NCI-H1417 (cell line): ENCODE results near the gene GINS2.
A peak's percentile ranks its signal among the peaks of the same experiment; 100 is the strongest.

ENCODE experiments used
- DNase-seq, 3 experiments: peaks; one replicate each; lab custom pipeline; 2025; lab: John Stamatoyannopoulos, UW

Gene GINS2

DNA sequence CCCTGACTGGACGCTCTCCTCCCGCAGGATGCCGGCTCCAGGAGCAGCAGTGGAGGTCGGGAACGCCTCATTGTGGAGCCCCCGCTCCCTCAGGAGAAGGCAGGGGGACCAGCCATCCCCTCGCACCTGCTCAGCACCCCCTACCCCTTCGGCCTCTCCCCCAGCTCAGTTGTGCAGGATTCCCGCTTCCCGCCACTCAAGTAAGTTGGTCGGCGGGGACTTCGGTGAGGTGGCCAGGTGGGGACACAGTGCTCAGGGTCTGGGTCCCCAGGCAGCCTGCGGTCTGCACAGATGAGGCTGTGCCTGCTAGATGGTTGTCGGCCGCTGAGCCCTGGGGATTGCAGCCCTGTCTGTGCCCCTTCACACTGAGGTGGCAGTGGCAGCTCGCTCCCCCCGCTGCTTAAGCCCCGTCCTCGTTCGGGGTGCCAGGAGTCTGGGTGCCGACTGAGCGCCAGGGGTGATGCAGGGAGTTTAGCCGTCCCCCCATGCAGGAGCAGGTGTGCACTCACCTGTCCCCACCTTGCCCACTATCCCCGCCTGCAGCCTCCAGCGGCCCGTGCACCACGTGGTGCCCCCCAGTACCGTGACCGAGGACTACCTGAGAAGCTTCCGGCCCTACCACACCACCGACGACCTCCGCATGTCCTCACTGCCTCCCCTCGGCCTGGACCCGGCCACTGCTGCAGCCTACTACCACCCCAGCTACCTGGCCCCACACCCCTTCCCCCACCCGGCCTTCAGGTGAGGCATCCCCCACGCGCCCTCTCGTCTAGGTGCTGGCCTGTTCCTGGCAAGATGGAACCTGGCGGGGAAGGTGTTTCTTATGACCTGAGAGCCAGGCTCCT lies 34.3 kb downstream of the GINS2 start:
- no peak for DNase-seq

DNA sequence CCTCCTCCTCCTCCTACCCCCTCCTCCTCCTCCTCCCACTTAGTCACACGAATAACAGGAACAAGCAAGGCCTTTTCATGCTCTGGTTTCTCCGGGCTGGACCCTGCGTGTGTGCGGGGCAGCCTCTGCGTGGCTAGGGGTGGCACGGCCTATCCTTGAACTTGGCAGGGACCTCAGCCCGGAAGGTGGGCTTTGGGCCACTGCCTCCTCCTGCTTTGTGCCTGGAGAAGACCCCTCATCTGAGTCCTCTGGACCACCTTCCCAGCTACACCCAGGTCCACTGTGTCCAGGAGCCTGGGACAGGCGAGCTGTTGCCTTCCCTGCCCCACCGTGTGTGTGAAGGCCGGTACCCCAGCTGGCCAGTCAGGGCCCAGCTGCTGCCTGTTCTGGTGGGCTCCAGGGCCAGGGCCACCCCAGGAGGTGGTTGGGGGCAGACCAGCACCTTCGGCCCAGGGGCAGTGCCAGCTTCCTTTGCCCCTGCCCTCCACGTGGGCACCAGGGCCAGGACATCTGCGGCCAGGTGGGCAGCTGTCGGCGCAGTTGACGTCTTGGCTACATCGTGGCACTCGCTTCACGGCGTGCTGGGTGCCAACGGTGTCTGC lies 35.4 kb downstream of the GINS2 start:
- DNase-seq, result no peak

DNA sequence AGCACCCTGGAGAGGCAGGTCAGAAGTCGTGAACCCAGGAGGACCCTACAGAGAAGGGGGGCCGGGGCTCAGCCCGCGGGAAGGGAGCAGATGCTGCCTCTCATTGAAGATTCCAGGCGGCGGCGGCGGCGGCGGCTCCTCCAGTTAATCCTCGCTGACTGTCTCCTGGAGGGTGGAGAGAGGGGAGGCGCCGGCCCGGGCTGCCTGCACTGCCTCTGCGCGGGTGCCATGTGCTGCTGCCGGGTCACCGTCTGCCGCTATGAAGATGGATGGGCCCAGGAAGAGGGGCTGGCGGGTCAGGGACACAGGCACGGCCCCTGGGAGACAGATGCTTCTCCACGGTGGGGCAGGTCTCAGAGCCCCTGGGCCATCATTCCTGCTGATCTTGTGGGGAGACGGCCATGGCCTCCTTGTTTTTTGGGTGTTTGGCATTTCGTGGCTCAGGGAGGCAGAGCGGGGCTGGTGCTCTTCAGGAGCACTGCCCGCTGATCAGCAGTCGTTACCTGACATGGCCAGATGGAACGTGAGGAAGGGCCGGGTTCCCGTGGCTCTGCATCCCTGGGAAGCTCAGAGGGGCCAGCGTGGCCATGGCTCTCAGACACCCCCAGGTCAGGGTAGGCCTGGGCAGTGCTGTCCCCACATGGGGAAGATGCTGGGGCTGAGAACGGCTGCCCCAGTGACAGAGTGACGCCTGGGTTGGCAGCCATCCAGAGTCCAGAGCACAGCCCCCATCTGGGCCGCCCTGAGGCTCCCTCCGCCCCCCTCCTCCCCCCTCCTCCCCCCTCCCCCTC lies 36.1 kb downstream of the GINS2 start:
- peak; percentile 36 to 80 (median 54) for DNase-seq

DNA sequence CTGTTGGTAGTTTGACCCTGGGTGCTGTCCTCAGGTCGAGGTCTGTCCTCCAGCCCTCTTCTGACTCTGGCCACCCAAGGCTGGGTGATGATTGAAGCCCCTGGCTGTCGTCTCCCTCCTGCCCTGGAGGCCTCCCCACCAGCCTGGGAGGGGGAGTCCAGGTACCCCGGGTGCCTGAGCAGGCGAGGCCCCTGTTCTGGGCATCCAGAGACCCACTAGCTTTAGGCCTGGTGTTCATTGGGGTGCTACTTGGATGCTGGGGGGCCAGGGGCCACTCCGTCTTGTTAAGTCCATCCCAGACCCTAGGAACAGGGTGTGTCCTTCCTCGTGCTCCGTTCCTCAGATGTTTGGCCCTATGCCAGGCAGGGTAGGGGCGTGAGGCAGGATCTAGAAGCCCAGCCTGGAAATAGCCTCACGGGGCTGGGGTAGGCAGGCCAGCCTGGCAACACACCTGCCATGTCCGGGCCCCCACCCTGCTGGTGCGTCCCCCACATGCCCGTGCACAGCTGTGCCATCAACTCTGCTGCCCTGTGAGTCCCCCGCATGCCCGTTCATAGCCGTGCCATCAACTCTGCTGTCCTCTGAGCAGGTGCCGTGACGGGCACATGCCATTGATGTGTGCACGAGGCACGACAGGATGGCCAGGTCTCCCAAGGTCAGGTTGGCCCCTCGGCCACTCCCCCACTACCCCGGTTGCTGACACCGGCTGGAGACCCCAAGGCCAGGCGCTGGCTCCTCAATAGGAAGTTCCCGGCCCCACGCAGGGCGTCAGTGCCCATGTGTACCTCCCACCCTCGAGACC lies 36.9 kb downstream of the GINS2 start:
- peak; percentile 29 to 74 (median 56) for DNase-seq

DNA sequence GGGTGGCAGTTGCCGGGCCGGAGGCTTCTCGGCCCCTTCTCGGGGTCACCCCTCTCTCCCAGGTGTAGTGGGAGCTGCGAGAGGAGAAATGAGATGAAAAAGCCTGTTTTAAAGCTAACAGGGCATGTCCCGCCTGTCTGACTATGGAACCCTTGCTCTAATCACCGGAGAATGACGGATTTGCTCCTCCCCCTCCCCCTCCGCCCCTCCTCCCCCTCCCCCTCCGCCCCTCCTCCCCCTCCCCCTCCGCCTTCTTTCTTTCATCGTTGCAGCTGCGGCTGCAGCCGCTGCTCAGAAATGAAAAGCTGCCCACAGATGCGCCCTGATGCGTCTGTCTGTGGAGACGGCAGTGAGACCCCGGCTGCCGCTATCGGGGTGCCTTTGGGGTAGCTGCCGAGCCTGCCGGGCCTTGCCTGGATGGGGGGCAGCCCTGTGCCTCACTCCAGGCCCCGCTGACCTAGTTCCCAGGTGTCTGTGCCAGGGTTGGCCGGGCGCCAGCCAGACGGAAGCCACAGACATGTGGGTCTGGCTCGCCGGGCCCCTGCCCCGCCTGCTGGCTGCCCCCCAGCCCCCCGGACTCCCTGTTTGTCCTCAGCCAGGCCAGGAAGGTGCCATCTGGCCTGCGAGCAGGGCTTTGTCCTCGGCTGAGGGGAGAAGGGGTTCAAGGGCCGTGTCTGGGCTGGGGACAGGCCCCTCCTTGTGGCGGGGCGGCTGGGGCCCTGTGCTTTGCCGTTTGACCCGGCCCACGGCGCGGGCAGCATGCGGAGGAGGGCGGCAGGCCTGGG lies 37.7 kb downstream of the GINS2 start:
- DNase-seq, result peak; percentile 45 to 90 (median 82)

DNA sequence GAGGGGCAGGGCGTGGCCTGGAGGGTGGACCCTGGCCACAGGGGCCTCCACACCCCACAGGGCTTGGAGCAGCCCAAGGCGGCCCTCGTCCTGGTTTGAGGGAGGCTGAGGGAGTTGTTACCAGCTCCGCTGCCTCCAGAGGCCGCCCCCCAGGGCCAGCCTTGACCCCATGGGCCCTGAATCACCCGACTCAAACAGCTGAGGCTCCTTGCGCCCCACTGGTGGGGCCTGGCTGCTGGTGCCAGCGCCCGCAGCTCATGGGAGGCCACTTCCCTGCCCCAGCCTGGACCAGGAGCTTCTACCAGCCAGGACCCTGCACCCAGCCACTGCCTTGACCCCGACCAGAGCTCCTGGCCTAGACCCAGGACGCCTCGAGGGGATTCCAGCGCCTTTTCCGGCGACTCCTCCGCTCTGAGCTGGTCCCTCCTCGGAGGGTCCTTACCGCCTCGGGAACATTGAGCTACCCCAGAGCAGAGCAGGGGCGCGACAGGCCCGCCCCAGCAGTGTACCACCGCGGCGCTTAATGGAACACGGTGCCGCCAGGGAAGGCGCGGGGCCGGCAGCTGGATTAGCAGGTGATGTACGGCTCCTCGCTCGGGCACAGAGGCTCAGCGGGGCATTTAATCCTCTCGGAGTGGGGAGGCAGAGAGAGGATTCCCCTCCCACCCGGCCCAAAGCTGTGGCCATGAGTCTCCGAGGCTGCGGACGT lies 38.5 kb downstream of the GINS2 start:
- DNase-seq, result peak; percentile 45 to 87 (median 56)

DNA sequence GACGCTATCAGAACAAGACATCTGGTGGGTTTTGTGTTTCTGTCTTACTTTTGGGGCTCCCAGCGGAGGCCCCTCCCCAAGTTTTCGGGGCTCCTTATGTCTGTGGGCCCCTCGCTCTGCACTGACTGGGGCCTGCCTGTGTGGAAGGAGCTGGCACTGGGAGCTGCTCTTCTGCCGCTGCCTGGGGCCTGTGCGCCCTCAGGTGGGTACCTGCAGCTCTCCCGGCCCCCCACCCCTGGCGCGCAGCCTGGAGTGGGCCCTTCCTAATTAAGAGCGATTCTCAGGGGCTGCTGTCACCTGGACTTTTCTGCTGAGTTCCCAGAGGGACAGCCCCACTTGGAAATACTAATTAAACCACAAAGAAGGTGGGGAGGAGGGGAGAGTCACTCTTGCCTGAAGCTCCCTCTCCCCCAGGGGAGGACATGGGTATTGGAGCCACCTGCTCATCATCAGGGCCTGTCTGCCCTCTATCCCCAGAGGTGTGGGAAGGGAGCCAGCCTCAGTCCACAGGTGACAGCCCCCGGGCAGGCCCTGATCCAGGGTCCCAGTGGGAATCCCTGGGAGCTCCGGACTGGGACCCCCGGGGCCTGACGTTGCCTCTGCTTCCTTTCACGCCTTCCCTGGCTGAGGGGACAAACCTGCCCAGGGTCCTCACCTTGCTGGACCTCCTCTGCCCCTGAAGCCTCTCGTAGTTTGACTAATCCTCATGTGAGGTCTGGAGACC lies 39.2 kb downstream of the GINS2 start:
- DNase-seq, result peak; percentile 81 to 93 (median 88)

DNA sequence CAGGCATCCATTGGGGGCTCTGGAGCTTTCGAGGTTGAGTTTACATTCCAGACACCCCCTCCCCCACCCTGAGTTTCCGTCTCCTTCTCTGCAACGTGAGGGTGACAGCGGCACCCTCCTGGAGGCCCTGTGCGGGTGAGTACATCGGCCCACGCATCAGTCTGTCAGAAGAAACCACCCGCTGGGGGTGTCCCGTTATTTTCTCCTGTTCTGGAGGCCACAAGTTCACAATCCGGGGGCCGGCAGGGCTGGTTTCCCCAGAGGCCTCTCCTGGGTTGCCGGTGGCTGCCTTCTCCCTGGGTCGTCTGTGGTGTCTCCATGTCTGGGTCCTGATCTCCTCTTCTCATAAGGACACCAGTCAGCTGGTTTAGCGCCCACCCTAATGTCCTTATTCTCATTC lies 39.9 kb downstream of the GINS2 start:
- peak in 1 of 3 experiments; percentile 29 for DNase-seq

DNA sequence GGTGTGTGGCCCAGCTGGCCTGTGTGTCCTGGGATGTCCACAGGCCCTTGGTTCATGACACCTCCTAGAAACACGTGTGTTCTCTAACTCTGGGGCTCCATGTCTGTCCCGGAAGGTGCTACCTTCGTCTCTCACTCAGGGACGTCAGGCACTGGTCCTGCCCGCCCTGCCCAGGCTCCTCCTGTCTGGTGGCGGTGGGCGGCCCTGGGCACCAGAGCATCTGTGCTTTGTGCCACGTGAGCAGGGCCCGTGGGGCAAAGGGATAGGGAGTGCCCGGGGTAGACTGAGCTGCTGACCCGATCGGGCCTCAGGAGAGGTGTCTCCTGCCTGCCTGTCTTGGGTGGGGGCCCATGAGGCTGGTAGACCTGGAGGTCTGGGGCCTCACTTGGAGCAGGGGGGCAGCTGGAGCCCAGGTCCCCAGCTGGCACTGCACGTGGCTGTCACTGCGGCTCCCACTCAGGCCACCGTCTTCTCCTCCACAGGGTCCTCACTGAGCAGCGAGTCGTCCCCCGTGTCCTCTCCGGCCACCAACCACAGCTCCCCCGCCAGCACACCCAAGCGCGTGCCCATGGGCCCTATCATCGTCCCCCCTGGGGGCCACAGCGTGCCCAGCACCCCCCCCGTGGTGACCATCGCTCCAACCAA lies 40.6 kb downstream of the GINS2 start:
- no peak for DNase-seq

DNA sequence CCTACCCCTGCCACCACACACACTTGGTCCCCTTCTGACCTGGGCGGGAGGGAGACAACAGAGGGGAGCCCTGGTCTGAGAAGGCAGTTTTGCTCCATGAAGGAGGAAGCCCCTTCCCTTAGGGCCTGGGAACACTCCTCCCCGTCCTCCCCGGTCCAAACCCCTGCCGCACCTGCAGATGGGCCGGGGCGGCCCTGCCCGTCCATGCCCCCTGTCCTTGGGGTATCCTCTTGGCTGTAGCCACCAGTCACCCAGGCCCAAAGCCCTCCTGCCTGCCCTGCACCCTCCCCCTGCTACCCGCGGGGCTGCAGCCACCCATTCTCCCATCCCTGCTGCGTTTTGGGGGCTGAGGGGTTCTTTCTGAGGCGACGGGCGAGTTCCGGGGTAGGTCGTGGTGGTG lies 41.8 kb downstream of the GINS2 start:
- DNase-seq, result no peak

DNA sequence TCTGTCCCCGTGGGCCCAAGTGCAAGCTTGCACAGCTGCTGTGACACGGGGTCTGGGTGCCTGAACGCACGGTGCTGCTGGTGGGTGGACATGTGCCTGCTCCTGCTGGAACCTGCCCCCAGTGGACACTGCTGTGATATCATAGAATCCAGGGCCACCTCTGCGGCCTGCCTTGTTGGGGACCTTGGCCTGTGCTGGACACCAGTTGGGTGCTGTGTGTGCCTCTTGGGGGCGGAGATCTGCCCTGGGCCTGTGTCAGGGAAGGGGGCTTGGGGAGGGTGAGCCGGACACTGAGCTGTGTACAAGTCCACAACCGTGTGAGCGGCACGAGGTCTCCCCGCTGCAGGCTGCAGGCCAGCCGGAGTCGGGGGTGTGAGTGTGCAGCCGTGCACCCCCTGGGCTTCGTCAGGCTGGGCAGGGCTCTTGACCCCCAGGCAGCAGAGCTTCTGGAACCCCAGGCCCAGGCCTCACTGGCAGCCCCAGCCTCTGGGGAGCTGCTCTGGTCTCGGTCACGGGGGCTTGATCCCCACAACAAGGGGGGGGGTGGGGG lies 42.3 kb downstream of the GINS2 start:
- no peak for DNase-seq

DNA sequence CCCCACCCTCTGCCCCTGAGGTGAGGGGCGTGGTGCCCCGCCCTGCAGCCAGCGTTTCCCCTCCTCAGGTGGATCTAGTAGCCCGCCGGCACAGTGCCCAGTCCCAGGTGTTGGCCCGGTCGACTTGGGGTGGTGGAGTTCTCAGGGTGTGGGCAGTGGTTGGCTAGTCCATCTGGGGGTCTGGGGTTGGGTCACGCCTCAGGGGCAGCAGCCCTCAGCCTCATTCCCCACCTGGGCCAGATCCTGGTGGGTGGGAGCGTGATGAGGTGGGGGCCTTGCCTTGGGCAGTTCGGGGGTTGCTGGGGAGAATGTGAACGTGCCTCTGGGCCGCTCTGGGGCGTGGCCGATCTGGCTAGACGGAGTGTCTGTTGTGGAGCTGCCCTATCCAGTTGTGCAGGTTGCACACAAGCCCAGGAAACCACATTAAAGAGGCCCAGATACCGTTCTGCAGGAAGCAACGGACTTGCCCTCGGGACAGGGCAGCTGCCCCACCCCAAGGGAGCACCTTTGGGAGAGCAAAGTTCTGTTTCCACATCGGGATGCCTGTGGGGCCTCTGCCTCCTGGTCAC lies 43.6 kb downstream of the GINS2 start:
- DNase-seq, result no peak

DNA sequence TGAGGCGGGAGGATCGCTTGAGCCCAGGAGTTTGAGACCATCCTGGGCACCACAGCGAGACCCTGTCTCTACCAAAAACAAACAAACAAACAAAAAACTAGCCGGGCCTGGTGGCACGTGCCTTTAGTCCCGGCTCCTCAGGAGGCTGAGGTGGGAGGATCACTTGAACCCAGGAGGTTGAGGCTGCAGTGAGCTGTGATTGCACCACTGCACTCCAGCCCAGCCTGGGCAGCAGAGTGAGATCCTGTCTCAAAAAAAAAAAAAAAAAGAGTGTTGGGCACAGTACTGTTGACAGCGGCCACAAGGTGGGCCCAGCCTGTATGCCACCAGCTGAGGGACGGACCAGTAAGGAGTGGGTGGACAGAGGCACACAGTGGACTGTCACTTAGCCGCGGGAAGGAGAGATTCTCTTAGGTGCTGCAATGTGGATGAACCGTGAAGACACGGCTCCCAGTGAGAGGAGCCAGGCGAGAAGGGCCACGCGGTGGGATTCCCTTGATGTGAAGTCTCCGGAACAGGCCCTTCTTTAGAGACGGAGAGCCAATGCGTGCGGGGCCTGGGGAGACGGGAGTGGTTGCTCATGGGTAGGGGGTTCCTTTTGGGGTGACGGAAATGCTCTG lies 44.6 kb downstream of the GINS2 start:
- no peak for DNase-seq

DNA sequence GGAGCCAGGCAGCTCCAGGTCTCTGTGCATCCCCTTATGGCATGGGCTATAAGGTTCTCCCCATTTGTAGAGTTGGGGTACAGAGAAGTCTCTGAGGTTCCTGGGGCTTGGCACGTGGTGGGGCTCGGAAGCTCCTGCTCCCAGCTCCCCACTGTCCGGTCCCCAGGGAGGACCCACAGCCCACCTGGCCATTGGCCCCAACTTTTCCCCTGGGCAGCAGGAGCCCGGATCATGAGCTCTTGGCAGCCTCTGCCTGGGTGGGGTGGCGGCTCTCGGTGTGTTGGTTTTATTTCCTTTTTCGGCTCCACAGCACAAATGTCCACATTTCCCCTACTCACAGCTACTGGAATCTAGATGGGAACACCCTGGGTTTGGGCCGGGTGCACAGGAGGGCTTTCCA lies 45.1 kb downstream of the GINS2 start:
- no peak for DNase-seq

DNA sequence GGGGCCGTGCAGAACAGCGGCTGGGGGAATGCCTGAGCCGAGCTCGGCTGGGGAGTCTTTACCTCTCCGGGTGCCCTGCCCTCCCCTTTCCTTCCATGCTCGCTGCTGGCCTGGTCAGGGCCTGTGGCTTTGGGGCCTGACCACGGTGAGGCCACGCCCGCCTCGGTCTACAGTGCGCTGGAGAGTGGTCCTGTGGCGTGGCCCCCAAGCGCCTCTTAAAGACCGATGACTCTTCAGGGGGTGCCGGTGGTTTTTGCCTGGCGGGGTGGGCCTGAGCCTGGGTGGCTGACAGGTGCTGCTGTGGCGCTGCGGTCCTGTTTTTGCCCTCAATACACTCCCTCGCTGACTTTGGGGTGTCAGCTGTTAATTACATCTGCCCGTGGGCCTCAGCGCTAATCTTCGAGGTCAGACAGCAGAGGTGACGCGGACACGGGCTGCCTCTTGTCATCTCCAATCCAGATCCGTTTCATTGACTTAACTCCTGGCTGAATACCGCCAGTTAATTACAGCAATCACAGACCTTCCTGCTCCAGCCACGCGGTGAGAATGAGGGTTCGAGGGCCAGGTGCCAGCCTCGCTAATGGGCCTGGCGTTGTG lies 45.9 kb downstream of the GINS2 start:
- DNase-seq, result peak; percentile 41 to 92 (median 77)

DNA sequence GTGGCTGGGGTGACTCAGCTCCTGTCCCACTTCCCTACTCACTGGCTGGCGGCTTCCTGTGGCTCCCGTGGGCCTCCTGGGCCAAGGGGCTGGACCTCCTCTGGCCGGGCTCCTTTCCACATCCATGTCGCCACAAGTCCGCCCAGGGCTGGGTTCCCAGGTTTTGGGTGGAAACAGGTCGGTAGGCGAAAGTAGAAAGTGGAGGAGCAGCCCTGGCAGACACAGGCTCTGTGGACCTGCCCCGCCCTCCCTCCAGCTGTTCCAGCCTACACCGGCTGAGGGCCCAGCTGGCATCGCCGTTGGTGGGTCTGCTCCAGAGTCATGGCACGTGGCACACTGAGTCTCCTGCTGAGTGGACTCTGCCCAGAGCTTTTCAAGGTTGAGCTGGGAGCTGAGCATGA lies 47.0 kb downstream of the GINS2 start:
- peak; percentile 30 to 54 (median 31) for DNase-seq

DNA sequence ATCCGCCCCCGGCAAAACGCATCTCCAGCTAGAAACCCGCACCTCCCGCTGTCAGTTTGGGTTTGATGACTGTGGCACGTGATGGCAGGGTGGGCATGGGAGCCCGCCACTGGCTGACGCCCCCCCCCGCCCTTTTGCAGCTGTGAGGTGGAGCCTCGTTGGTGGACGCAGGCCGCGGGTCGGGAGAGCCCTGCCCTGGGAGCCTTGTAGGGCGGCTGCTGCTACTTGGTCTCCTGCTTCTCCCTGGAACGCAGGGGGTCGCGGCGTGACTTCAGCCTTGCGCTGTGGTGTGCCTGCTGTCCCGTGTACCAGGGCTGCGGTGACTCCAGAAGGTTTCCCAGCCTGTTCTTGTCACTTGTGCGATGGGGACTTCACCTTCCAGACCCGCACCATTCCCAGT lies 47.4 kb downstream of the GINS2 start:
- peak in 1 of 3 experiments; percentile 37 for DNase-seq

DNA sequence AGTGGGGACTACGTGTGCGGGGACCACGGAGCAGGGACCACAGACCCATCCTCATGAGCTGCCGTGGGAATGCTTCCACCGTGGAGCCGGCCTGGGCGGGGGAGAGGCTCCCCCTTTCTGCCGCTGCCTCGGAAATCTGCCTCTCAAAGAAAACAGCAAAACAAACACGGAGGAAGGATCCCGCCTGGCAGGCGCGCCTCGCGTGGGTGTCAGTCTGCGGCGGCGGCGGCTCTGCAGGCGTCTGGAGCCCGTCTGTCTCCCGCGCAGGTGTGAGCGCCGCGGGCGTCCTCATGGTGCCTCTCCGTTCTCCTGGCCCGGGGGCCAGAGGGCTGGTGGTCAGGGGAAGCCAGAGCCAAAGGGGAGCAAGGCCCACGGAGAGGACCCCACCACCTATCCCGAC lies 48.2 kb downstream of the GINS2 start:
- DNase-seq, result peak in 2 of 3 experiments; percentile 67 to 79
